DND-41 (cell line): ENCODE results near the gene SRPX.

ENCODE experiments used
- ATAC-seq: fragments of 200-7000 bp; cut with Tn5 transposase; 3 replicates; pipeline ENCODE4 v1.9.1; 2021; ENCODE audit warnings: low read depth; ENCODE audit not compliant: insufficient read depth
- DNase-seq: peaks from one replicate; pipeline ENCODE4 v3.0.0-alpha.2; 2020
- H2AFZ ChIP-seq: 2 replicates; pipeline ENCODE4 v1.6.0; 2012; ENCODE audit warnings: low read depth, low read length
- H3K27ac ChIP-seq: 2 replicates; pipeline ENCODE4 v1.5.1; 2012; ENCODE audit warnings: low read length, inconsistent platforms
- H3K27me3 ChIP-seq: fragments of 200-600 bp; sonication (generic); 2 replicates; pipeline ENCODE4 v1.6.0; 2012; ENCODE audit warnings: low read length, mild to moderate bottlenecking, inconsistent platforms; ENCODE audit not compliant: insufficient read depth, poor library complexity
- H3K36me3 ChIP-seq: 2 replicates; pipeline ENCODE4 v1.5.1; 2012; ENCODE audit warnings: low read length, inconsistent platforms; ENCODE audit not compliant: insufficient read depth
- H3K4me1 ChIP-seq: 2 replicates; pipeline ENCODE4 v1.5.1; 2012; ENCODE audit warnings: mild to moderate bottlenecking, low read length; ENCODE audit not compliant: insufficient read depth
- H3K4me2 ChIP-seq: 2 replicates; pipeline ENCODE4 v1.6.0; 2012; ENCODE audit warnings: mild to moderate bottlenecking, moderate library complexity, low read length, inconsistent platforms; ENCODE audit not compliant: insufficient read depth
- H3K4me3 ChIP-seq, 2 experiments: fragments of 200-600 bp in 1 of 2; shearing (Covaris generic) in 1 of 2; 2 replicates each; pipeline ENCODE4 v1.5.1; 2012 to 2016; ENCODE audit warnings: inconsistent platforms in 2 of 2, low read length in 2 of 2, mild to moderate bottlenecking in 2 of 2, low read depth in 1 of 2, moderate library complexity in 1 of 2
- H3K79me2 ChIP-seq: 2 replicates; pipeline ENCODE4 v1.6.0; 2012; ENCODE audit warnings: low read length, inconsistent platforms; ENCODE audit not compliant: insufficient read depth
- H3K9ac ChIP-seq: 2 replicates; pipeline ENCODE4 v1.6.0; 2012; ENCODE audit warnings: low read depth, mild to moderate bottlenecking, inconsistent platforms, low read length, moderate library complexity
- H3K9me3 ChIP-seq: 2 replicates; pipeline ENCODE4 v1.5.1; 2012; ENCODE audit warnings: low read length, moderate library complexity, mild to moderate bottlenecking, inconsistent platforms; ENCODE audit not compliant: insufficient read depth, severe bottlenecking
- H4K20me1 ChIP-seq: 2 replicates; pipeline ENCODE4 v1.6.0; 2012; ENCODE audit warnings: low read length; ENCODE audit not compliant: insufficient read depth
- EZH2 ChIP-seq: IDR thresholded peaks from 3 replicates; pipeline ENCODE4 v1.6.1; 2012; ENCODE audit warnings: borderline replicate concordance, low read depth, mild to moderate bottlenecking, moderate library complexity, low read length, inconsistent platforms; ENCODE audit not compliant: severe bottlenecking
- TF ChIP-seq, protein P1 (sequence below): IDR thresholded peaks from 2 replicates; pipeline ENCODE4 v1.5.1; 2012; ENCODE audit warnings: borderline replicate concordance, low read length, moderate library complexity, mild to moderate bottlenecking; ENCODE audit not compliant: poor library complexity, severe bottlenecking; ENCODE audit errors: extremely low read depth

The SRPX gene

DNA sequence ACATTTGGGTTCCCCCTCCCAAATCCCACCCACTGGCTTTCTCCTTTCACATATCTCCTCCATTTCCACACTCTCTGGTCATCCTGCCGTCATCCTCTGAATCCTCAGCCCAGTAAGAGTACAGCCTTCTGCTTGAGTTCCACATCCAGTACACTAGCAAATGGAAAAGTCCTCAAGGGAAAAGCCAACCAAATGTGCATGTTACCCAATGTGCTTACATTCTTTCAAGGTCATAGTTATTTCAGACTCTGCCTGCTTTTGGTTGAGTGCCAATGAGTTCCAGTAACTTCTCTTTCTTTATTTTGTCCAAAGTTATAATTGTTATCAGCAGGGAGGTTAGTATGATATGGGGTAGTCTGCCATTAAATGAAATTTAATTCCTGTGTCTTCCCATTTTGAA lies 78.1 kb downstream of the SRPX start:
- Histone ChIP-seq H3K4me1 (no peaks in the 10 kb centered on the region), H3K9me3 (no peaks in the 10 kb centered on the region), H4K20me1 (no peaks in the 10 kb centered on the region), H2AFZ (no peak overlapping the region), H3K27me3 (no peaks in the 10 kb centered on the region), H3K9ac (no peak overlapping the region), H3K79me2 (no peaks in the 10 kb centered on the region), H3K27ac (no peak overlapping the region), H3K36me3 (no peaks in the 10 kb centered on the region), H3K4me2 (no peak overlapping the region), H3K4me3 (no peak overlapping the region)
- DNase-seq, result no peak
- no peak for ATAC-seq
- no peak for TF ChIP-seq EZH2
- TF ChIP-seq, protein P1, sequence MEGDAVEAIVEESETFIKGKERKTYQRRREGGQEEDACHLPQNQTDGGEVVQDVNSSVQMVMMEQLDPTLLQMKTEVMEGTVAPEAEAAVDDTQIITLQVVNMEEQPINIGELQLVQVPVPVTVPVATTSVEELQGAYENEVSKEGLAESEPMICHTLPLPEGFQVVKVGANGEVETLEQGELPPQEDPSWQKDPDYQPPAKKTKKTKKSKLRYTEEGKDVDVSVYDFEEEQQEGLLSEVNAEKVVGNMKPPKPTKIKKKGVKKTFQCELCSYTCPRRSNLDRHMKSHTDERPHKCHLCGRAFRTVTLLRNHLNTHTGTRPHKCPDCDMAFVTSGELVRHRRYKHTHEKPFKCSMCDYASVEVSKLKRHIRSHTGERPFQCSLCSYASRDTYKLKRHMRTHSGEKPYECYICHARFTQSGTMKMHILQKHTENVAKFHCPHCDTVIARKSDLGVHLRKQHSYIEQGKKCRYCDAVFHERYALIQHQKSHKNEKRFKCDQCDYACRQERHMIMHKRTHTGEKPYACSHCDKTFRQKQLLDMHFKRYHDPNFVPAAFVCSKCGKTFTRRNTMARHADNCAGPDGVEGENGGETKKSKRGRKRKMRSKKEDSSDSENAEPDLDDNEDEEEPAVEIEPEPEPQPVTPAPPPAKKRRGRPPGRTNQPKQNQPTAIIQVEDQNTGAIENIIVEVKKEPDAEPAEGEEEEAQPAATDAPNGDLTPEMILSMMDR, result no peak

DNA sequence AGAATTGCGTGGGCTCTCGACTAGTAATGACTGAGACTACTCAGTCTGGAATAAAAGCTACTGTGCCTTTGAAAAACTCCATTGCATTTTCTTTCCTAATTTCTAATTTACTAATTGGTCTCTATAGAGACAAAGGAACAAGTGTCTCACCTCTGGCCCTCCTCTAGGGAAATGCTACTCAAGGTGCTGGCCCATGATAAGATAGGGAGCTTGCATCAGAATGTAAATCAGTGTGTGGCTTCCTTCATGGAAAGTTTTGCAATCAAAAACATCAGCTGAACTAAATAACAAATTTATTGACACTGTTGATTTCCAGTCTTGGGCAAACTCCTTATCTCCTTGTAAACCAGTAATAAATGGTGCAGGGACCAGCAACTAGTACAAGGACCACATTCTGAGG lies 81.8 kb downstream of the SRPX start:
- no peaks in the 10 kb centered on the region for H3K27me3 ChIP-seq
- TF ChIP-seq, protein P1, result no peak
- no peaks in the 10 kb centered on the region for H3K9me3 ChIP-seq
- H3K4me3 ChIP-seq, result no peak overlapping the region
- H2AFZ ChIP-seq, result no peak overlapping the region
- H3K4me2 ChIP-seq, result no peak overlapping the region
- DNase-seq, result no peak
- no peaks in the 10 kb centered on the region for H3K79me2 ChIP-seq
- H3K36me3 ChIP-seq, result no peaks in the 10 kb centered on the region
- ATAC-seq, result no peak
- H3K9ac ChIP-seq, result no peak overlapping the region
- H3K27ac ChIP-seq, result no peak overlapping the region
- H4K20me1 ChIP-seq, result no peaks in the 10 kb centered on the region
- no peaks in the 10 kb centered on the region for H3K4me1 ChIP-seq

DNA sequence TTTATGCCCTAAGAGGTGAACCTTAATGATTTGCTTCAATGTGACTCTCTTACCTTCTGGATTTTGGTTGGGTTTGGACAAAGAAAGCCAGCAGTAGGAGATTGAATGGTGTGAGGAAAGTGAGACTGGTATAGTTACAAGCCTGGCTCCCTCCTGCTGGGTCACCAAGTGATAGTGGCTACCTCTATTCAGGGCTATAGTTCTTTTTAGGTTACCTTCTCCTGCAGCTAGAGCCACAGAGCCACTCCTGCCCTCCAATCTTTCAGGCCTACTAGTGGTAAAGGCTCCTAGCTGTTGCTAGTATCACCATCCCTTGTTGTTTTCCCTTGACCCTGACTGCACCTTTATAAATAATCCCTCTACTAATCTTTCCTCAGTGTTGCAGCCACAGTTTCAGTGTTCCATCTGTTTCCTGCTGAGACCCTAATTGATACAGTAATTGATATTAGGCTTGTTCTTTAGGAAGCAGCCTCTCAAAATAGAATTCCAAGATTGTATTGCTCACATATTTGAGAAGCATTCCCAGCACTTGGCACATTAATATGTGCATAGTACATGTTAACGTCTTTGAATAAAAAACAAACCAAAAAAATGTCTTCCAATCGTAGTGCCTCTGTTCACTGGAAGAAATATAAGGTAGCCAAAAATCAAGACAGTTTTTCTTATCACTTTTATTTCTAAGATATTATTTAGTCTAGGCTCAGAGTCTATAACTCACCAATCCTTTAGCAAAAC lies 82.3 kb downstream of the SRPX start:
- no peak overlapping the region for H3K4me2 ChIP-seq
- DNase-seq, result no peak
- no peaks in the 10 kb centered on the region for H3K9me3 ChIP-seq
- no peak overlapping the region for H3K27ac ChIP-seq
- no peaks in the 10 kb centered on the region for H3K27me3 ChIP-seq
- TF ChIP-seq, protein P1, result no peak
- TF ChIP-seq EZH2, result no peak
- no peak for ATAC-seq
- H3K4me1 ChIP-seq, result no peaks in the 10 kb centered on the region
- H3K36me3 ChIP-seq, result no peaks in the 10 kb centered on the region
- no peak overlapping the region for H3K4me3 ChIP-seq
- H3K9ac ChIP-seq, result no peak overlapping the region
- no peaks in the 10 kb centered on the region for H3K79me2 ChIP-seq
- H2AFZ ChIP-seq, result no peak overlapping the region
- no peaks in the 10 kb centered on the region for H4K20me1 ChIP-seq
